Measurements from ENCODE around the gene AGAP1. TPM values are rescaled to one million over a fixed set of nuclear protein-coding genes. Genes with fewer than 3 reads are reported as not detected.
A peak's percentile ranks its signal among the peaks of the same experiment; 100 is the strongest.

AGAP1 gene
- polyA plus RNA-seq, 1 donor, result 31.5 TPM

DNA sequence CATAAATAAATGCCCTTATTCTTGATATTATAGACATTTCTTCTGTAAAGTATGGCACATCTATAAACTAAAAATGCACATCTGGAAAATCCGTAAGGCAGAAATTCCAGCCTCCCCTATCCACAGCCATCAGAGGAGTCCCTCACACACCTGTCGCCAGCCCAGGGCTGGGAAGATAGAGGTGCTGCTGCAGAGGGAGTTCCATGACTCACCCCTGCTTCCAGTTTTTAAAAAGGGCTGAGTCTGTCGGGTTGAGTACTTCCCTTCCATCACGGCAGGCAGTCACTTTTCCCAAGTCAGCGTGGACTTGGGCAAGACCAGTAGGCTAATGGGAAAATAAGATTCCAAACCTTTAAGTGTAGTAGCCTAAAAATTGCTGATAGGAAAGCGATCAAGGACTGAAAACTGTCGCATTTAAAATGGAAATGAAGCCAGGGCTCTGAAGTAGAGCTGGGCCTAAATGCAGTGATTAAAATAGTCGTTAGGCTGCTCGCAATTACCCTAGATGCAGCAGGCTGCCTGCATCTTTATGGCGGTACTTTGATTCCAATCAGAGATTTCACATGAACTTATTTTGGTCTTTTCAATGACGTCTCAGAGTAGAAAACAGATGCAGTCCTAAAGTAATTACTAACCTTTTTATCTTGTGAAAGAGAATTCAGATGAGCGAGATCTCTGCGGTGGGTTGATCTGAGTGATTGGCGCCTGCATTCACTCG lies 280.5 kb downstream of the AGAP1 start:
- DNase-seq, result no peak

GRCh38 chr2:235776531-235776930 lies 282.7 kb downstream of the AGAP1 start:
- DNase-seq, result no peak

DNA sequence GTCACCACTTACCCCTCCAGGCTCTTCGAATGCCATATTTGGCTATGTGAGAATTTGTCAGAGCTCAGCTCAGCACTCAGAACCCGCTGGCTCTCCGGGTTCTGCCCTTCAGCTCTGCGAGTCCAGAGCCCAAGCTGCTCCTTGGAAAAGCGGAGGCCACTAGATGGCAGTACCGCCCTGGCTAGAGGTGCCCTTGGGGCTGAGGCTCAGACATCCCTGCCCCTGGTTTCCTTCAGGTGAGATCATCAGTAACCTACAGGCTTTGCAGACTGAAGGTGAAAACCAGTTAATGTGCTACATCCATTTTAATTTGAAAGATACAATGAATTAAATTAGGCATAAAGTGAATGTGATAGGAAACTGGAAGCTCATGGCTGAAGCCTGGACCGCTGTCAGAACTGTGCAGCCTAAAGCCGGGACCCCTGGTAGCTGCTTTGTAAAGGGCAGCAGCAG lies 285.6 kb downstream of the AGAP1 start:
- DNase-seq, result peak; percentile 51

- no peak for DNase-seq
Observed at GRCh38 chr2:235780401-235780800, 286.6 kb downstream of the AGAP1 start.

- no peak for DNase-seq
Observed at GRCh38 chr2:235781775-235782174, 287.9 kb downstream of the AGAP1 start.

DNA sequence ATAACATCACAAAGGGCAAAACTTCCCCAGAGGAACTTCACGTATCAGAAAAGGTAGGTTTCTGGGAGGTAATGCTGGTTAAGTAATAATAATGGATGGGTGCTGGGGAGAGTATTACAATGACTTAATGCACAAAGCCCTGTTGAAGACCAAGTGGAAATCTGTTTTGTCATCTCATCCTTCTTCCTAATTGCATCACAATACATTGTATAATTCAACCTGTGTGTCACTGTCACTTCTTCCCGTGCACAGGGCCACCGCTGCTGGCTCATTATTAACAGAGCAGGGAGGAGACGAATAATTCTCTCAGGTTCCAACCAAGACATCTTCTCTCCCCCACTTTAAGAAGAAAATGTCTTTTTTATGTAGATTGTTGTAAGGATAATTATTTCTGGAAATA lies 290.9 kb downstream of the AGAP1 start:
- no peak for DNase-seq

- DNase-seq, result no peak
Observed at GRCh38 chr2:235789552-235789951, 295.7 kb downstream of the AGAP1 start.

DNA sequence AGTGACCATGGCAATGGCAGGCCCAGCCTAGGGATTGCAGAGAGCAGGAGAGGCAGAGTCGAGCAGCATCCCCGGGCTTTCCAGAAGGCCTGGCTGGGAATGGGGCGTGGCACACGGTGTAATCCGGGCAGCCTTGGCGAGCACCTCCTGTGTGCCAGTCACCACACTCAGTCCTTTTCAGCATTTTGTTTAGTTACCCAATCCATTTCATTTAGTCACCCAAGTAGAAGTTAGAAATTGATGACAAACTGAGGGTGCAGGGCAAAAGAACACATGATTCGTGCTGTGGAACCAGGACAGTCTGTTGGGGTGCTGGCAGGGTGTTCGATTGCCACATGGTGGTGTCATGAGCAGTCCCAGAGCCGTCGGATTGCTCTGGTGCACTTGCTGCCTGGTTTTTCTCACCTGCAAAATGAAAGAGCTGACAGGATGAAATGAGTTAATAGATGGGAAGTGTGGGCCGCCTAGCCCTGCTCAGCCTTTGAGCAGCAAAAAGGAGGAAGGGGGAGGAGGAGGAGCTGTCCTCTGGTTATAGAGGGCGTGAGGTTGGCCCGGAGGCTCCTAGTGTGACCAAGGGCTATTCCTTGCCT lies 299.4 kb downstream of the AGAP1 start:
- no peak for DNase-seq

- DNase-seq, result no peak
Observed at GRCh38 chr2:235799281-235799680, 305.4 kb downstream of the AGAP1 start.

GRCh38 chr2:235802542-235802941 lies 308.7 kb downstream of the AGAP1 start:
- no peak for DNase-seq

DNA sequence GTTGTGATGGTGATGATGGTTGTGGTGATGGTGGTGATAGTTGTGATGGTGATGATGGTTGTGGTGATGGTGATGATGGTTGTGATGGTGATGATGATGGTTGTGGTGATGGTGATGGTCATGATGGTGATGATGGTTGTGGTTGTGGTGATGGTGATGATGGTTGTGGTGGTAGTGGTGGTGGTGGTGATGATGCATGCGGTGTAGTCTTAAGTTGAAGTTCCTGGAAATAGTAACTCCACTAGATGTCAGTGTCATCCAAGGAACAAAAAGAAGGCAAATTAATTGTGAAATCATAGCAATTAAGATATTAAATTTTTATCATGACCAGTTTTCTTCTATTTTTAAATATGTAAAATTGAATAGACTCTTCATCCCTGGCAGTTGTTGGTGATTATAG lies 309.2 kb downstream of the AGAP1 start:
- DNase-seq, result no peak

GRCh38 chr2:235804676-235805075 lies 310.8 kb downstream of the AGAP1 start:
- DNase-seq, result no peak

- DNase-seq, result no peak
Observed at GRCh38 chr2:235806986-235807750, 313.3 kb downstream of the AGAP1 start.

DNA sequence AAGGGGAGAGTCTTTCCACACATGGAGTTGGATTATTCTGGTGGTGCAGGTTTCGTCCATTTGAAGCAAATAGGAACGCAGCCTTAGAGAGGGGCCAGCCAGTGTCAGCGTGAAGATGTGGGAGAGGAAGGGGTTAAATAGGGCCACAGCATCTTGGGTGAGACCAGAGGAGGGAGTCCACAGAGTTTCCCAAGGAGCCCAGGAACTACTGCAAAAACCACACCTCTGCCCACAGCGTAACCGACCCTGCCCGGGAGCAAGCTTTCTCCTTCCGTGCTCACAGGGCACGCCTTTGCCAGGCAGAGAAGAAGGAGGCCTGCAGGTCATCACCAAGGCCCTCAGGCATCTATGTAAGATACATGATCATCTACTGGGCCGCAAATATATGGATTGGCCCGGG lies 314.5 kb downstream of the AGAP1 start:
- DNase-seq, result no peak

GRCh38 chr2:235810252-235810651 lies 316.4 kb downstream of the AGAP1 start:
- DNase-seq, result no peak

GRCh38 chr2:235810846-235811245 lies 317.0 kb downstream of the AGAP1 start:
- no peak for DNase-seq

- DNase-seq, result no peak
Observed at GRCh38 chr2:235811446-235812184, 317.8 kb downstream of the AGAP1 start.

DNA sequence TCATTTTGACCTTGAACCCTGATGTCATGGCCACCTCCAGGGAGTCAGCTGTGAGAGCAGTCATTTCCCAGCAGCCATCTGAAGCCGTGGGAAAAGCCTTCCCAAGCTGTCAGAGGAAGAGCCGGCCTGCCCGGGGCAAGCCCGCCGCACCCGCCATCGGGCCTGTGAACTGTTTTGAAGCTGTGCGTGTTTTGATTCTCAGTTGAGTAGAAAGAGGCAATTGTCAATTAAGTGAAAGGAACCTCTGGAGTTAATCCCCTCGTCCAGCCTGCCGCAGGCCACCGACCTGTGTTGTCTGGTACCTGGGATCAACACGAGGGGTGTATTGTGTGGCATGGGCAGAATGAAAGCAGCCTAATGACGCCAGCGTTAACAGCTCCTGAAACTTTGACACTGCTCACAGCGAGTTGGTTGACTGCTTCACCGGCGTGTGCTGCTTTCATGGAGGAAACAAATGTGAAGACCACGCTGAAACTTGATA lies 318.4 kb downstream of the AGAP1 start:
- DNase-seq, result no peak

- DNase-seq, result no peak
Observed at GRCh38 chr2:235813398-235813797, 319.6 kb downstream of the AGAP1 start.

- no peak for DNase-seq
Observed at GRCh38 chr2:235820571-235820970, 326.7 kb downstream of the AGAP1 start.

DNA sequence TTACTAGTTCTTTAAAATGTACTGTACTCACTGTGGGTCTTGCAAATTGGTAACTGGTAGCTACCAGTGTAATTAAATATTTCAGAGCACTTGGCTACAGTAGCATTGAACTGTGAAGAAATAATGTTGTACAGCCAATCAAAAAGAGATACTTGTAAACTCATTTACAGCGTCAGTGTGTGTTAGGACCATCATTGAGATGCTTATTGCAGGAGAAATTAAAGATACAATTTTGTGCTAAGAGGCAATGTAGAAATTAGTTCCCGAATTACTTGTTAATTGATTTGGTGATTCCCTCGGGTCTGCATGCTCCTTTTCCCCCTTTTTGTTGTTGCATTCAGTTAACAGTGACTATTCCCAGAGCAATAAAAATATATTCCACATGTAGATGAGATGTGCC lies 330.5 kb downstream of the AGAP1 start:
- no peak for DNase-seq

DNA sequence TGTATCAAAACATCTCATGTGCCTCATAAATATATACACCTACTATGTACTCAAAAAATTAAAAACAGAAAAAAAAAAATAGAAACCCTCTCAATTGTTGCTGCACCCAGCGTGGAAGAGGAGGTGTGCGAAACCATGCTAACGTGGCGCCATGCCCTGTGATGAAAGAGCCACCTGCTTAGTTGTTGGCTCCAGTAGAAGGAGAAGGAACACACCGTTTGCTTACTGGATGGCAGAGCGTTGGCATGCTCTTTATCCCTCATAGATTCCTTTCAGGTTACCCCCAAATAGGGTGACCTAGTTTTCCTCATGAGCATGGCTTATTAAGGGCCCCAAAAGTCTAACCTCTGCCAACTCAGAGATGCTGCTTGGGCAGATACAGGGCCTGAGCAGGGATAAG lies 332.1 kb downstream of the AGAP1 start:
- DNase-seq, result no peak

- no peak for DNase-seq
Observed at GRCh38 chr2:235826826-235827225, 333.0 kb downstream of the AGAP1 start.
